OCI-LY7 (cell line): ENCODE results near the gene VAT1L. TPM values are rescaled to one million over a fixed set of nuclear protein-coding genes. Genes with fewer than 3 reads are reported as not detected.
"Not testable (repeated sequence)": the region's sequence is repeated elsewhere in the genome, so short reads cannot be mapped to it uniquely, and the experiment has no call there.

ENCODE experiments used
- BruUV-seq: library from RNA; stranded (reverse); fragments of 400-500 nt; replicated peaks from 2 replicates; lab custom pipeline; 2021; lab: Mats Ljungman, UMichigan
- CTCF ChIA-PET: fragments of 300-600 bp; sonication (Branson Sonifier 250); formaldehyde crosslinking; loops from one replicate; lab custom pipeline; 2022; ENCODE audit warnings: antibody characterized with exemption; ENCODE audit not compliant: unreplicated experiment; lab: Charles Lee
- POLR2A ChIA-PET: fragments of 300-600 bp; sonication (Branson Sonifier 250); formaldehyde crosslinking; loops from one replicate; lab custom pipeline; 2022; ENCODE audit warnings: antibody characterized with exemption; lab: Charles Lee
- DNase-seq: peaks from one replicate; pipeline ENCODE4 v3.0.0-alpha.2; 2015; ENCODE audit warnings: low spot score
- H2AFZ ChIP-seq: fragments of 200-600 bp; sonication (generic), shearing (Covaris generic); 2 replicates; pipeline ENCODE4 v1.6.1; 2014; ENCODE audit warnings: mild to moderate bottlenecking, antibody characterized with exemption, low read length, moderate library complexity
- H3K27ac ChIP-seq: fragments of 200-600 bp; sonication (generic); 2 replicates; pipeline ENCODE4 v1.5.1; 2014; ENCODE audit warnings: mixed run types, low read depth, mild to moderate bottlenecking, moderate library complexity, low read length, inconsistent platforms; ENCODE audit not compliant: poor library complexity, severe bottlenecking
- H3K36me3 ChIP-seq: fragments of 200-600 bp; sonication (generic); 2 replicates; pipeline ENCODE4 v1.6.1; 2014; ENCODE audit warnings: mild to moderate bottlenecking, antibody characterized with exemption, low read length, moderate library complexity, mixed read lengths; ENCODE audit not compliant: insufficient read depth
- H3K4me1 ChIP-seq: fragments of 200-600 bp; sonication (generic); 2 replicates; pipeline ENCODE4 v1.5.1; 2014; ENCODE audit warnings: mild to moderate bottlenecking, low read length; ENCODE audit not compliant: insufficient read depth, poor library complexity, severe bottlenecking
- H3K4me2 ChIP-seq: fragments of 200-600 bp; sonication (generic); 2 replicates; pipeline ENCODE4 v1.6.1; 2014; ENCODE audit warnings: mild to moderate bottlenecking, low read length
- H3K4me3 ChIP-seq: fragments of 200-600 bp; sonication (generic); 2 replicates; pipeline ENCODE4 v1.5.1; 2014; ENCODE audit warnings: mild to moderate bottlenecking, low read depth, low read length; ENCODE audit not compliant: poor library complexity, severe bottlenecking
- H3K79me2 ChIP-seq: fragments of 200-600 bp; sonication (generic); 2 replicates; pipeline ENCODE4 v1.6.1; 2016; ENCODE audit warnings: low read depth, mild to moderate bottlenecking, low read length, moderate library complexity, mixed read lengths; ENCODE audit not compliant: insufficient read depth
- H3K9me2 ChIP-seq: fragments of 200-600 bp; sonication (generic); 2 replicates; pipeline ENCODE4 v1.6.1; 2016; ENCODE audit warnings: mild to moderate bottlenecking, low read length, mixed read lengths; ENCODE audit not compliant: insufficient read depth
- H3K9me3 ChIP-seq: fragments of 200-600 bp; sonication (generic); 2 replicates; pipeline ENCODE4 v1.6.1; 2014; ENCODE audit warnings: mild to moderate bottlenecking, mixed run types, low read length, mixed read lengths
- H4K20me1 ChIP-seq: fragments of 200-600 bp; sonication (generic); 2 replicates; pipeline ENCODE4 v1.6.1; 2014; ENCODE audit warnings: mild to moderate bottlenecking, antibody characterized with exemption, low read length, moderate library complexity, mixed read lengths; ENCODE audit not compliant: insufficient read depth
- EZH2phosphoT487 ChIP-seq: fragments of 200-600 bp; sonication (generic); IDR thresholded peaks from 2 replicates; pipeline ENCODE4 v1.6.1; 2018; ENCODE audit warnings: low read depth, borderline replicate concordance, mild to moderate bottlenecking, mixed run types, antibody characterized with exemption, low read length, moderate library complexity, mixed read lengths
- intact Hi-C: fragments of 100-400 bp; cut with micrococcal nuclease; formaldehyde crosslinking; loops from one replicate; pipeline ENCODE4 v1.10.0; 2022; ENCODE audit not compliant: unreplicated experiment
- total RNA-seq, 2 experiments: library from RNA; depleted of rRNA in 1 of 2; stranded (reverse); fragments of >200 nt in 1 of 2; shearing (Covaris generic) in 1 of 2; gene quantifications; 2 replicates each; pipeline ENCODE4 v1.2.3, GENCODE V29; 2014 to 2022
- TF ChIP-seq, protein P1 (sequence below): fragments of 200-600 bp; sonication (generic); conservative IDR thresholded peaks from 2 replicates; pipeline ENCODE4 v1.5.1; 2014; ENCODE audit warnings: mild to moderate bottlenecking, antibody characterized with exemption, low read length, moderate library complexity, mixed read lengths

Gene VAT1L
- total RNA-seq, 2 experiments from 2014 or later: not detected

DNA sequence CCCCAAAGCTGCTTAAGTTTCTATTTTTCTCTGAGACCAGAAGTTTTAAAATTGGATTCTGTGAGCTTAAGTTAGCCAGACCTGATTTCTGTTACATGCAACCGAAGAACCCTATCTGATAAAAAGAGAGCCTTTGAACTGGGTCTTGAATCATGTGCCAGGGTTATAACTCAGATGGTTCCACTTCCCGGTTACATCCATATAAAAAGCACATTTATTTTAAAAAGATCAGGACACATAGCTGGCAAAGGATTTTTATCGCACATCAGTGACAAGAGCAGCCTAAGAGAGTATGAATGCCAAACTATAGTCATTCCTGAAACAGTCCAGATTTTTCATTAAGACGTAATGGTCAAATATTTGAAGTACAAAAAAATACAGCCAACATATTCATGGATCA lies 201.5 kb downstream of the VAT1L start:
- Histone ChIP-seq H2AFZ (no peak overlapping the region), H3K9me2 (no peaks in the 10 kb centered on the region), H3K4me3 (no peak overlapping the region), H3K79me2 (no peaks in the 10 kb centered on the region), H3K36me3 (no peaks in the 10 kb centered on the region), H3K27ac (no peak overlapping the region), H4K20me1 (no peaks in the 10 kb centered on the region), H3K4me1 (no peaks in the 10 kb centered on the region), H3K9me3 (no peaks in the 10 kb centered on the region), H3K4me2 (no peak overlapping the region)
- no peak for DNase-seq
- intact Hi-C loops: no loop called here
- ChIA-PET POLR2A (interaction anchor here (0.6 kb wide), 1 partner anchor 45 kb away, joined by 5 read pairs; no protein-coding TSS in a partner anchor), CTCF (no interaction called here)
- BruUV-seq: no TSS peak
- TF ChIP-seq, protein P1, sequence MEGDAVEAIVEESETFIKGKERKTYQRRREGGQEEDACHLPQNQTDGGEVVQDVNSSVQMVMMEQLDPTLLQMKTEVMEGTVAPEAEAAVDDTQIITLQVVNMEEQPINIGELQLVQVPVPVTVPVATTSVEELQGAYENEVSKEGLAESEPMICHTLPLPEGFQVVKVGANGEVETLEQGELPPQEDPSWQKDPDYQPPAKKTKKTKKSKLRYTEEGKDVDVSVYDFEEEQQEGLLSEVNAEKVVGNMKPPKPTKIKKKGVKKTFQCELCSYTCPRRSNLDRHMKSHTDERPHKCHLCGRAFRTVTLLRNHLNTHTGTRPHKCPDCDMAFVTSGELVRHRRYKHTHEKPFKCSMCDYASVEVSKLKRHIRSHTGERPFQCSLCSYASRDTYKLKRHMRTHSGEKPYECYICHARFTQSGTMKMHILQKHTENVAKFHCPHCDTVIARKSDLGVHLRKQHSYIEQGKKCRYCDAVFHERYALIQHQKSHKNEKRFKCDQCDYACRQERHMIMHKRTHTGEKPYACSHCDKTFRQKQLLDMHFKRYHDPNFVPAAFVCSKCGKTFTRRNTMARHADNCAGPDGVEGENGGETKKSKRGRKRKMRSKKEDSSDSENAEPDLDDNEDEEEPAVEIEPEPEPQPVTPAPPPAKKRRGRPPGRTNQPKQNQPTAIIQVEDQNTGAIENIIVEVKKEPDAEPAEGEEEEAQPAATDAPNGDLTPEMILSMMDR: no peak
- TF ChIP-seq EZH2phosphoT487: no peak

DNA sequence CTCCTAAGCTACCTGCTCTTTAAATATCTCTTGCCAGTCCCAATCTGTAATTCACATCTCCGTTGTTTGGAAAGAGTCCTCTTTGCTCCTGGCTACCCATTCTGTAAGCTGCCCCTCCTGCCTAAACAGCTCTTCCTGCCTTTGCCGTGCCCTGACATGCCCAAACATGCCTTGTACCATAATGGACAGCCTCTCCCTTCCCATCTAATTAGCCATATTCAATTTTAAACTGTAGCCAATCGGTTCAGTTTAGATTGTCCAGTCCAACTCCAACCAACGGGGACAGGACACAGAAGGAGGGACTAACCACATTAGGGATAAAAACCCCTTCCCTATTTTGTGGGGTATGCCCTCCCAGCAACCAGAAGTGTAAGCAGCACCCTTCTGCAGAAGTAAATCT lies 203.3 kb downstream of the VAT1L start:
- Histone ChIP-seq H3K27ac (no peak overlapping the region), H3K4me2 (no peak overlapping the region), H2AFZ (no peak overlapping the region), H3K36me3 (no peaks in the 10 kb centered on the region), H4K20me1 (no peaks in the 10 kb centered on the region), H3K4me1 (no peaks in the 10 kb centered on the region), H3K9me3 (no peaks in the 10 kb centered on the region), H3K9me2 (no peaks in the 10 kb centered on the region), H3K4me3 (no peak overlapping the region), H3K79me2 (no peaks in the 10 kb centered on the region)
- no TSS peak for BruUV-seq
- DNase-seq: no peak
- CTCF ChIA-PET: no interaction called here
- intact Hi-C loops: no loop called here
- POLR2A ChIA-PET: interaction anchor here (0.6 kb wide), 1 partner anchor 82 kb away, joined by 3 read pairs; no protein-coding TSS in a partner anchor
- TF ChIP-seq, protein P1: no peak
- TF ChIP-seq EZH2phosphoT487: no peak

DNA sequence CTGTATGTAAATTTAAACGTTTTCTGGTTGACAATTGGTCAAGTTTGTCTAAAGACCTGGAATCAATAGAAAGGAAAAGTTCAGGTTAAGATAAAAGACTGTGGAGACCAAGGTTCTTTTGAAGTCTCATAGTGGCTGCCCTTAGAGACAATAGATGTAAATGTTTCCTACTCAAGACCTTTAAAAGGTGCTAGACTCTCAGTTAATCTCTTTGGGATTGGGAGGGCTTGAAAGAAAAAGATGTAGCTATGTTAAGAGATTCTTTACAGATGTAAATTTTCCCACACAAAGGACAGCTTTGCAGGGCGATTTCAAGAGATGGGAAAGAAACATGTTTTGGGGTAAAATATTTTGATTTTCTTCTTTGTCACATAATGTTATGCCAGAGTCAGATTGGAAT lies 204.0 kb downstream of the VAT1L start:
- CTCF ChIA-PET: not testable (repeated sequence)

More for the DNA sequence above, 204.0 kb downstream of the VAT1L start:
- H3K36me3 ChIP-seq, BruUV-seq, H3K79me2 ChIP-seq, H4K20me1 ChIP-seq, H2AFZ ChIP-seq, H3K4me2 ChIP-seq, H3K9me3 ChIP-seq, H3K27ac ChIP-seq, intact Hi-C loops, H3K4me1 ChIP-seq, H3K9me2 ChIP-seq, H3K4me3 ChIP-seq, DNase-seq: not testable (repeated sequence)
- POLR2A ChIA-PET: interaction anchor here (0.6 kb wide), 1 partner anchor 26 kb away, joined by 3 read pairs; no protein-coding TSS in a partner anchor
